AG20443 (cell line): ENCODE measurements around the gene ASAP2.

ENCODE experiments used
- DNase-seq: peaks from one replicate; pipeline ENCODE4 v3.0.0; 2012; ENCODE audit warnings: low spot score, mixed read lengths

ASAP2 gene

DNA sequence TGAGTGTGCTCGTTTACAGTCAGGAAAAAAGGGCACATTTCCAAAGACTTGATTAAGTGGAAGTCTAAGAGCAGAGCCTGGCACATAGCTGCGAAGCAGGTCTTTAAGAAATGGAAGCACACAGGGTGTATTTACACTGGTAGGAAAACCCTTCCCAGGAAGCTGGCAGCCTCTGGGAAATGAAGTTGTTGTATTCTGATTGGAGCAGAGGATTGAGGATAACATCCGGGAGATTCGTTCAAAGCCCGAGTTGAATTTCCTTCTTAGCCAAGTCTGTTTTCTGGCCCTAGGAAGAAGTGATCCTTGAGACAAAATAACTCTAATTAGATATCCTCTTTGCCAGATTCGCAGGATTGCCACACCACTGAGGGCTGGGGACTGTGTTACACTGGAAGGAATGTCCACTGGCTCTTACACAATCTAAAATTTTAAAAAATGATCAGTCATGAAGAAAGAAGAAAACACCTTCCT, 140.8 kb downstream of the ASAP2 start:
- DNase-seq, result peak; percentile 89

DNA sequence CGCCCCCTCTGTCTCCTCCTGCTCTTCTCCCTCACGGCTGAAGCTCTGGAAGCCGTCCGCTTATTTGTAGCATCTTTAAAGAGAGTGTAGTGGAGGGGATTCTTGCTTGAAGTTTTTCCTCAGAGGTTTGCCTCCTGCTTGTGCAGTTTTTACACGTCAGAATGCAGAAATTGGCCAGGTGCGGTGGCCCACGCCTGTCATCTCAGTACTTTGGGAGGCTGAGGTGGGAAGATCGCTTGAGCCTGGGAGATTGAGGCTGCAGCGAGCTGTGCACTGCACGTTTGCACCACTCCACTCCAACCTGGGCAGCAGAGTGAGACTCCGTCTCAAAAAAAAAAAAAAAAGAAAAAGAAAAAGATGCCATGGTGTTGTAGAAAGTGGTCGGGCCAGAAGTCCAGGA, 147.7 kb downstream of the ASAP2 start:
- DNase-seq, result no peak

DNA sequence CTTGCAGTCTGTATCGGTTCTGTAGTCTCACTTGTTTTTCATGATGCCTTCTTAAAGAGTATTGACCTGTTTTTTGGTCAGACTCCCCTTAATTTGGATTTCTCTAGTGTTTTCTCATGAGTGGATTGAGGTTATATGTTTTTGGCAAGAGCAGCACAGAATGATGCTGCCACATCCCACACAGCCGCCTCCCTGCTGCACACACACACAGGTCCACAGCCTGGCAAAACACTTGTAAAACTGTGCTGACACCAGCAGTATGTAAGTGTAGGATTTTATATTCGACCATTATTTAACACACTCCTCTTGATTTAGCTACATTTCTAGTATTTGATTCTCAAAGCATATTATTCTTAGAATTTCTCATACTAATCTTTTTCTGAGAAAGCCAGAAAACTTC, 148.7 kb downstream of the ASAP2 start:
- no peak for DNase-seq

DNA sequence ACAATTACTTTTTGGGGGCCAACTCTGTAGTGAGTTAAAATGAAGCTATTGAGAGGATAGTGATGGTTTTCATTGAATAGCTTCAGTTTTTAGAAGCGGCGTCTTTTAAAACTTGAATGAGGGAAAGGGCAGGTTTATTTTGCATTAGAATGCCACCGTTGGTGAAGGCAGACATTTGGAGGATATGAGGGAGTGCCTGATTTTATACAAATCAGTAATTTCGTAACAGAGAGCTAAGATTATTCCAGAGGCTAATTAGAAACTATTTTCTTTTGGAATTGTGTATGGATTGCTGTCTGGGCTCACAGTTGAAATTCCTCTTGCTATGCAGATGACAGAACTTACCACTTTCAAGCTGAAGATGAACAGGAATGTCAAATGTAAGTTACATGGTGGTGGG, 149.1 kb downstream of the ASAP2 start:
- no peak for DNase-seq

DNA sequence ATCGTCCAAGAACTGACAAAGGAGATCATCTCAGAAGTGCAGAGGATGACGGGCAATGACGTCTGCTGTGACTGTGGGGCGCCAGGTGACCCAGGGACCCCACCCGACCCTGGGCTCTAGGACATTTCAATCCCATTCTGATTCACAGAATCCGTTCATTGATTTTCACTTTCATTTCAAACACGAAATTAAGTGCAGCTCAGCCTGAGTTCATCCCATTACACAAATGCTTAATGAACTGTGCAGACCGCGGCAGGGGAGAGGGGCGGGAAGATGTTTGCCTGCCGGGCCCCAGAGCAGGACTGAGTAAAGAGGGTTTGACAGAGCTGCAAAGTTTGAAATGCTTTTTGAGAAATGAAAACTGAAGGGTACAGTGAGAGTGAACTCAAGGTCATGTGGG, 149.6 kb downstream of the ASAP2 start:
- DNase-seq, result no peak

DNA sequence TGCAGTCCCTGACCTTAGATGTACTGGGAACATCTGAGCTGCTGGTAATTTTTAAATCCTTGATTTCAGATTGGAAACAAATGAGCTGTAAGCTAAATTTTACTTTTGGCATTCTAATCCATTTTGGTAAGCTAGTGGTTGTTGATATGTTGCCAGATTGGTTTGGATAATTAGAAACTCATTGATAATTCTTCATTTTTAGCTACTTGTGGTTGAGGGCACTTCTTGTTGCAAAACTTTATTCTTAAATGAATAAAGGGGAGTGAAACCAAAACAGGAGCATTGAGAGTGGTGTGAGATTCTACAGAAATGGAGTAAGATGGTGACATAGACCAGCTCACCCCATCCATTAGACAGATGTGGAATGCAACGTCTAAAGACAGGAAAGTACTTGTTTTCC, 152.2 kb downstream of the ASAP2 start:
- DNase-seq, result no peak

DNA sequence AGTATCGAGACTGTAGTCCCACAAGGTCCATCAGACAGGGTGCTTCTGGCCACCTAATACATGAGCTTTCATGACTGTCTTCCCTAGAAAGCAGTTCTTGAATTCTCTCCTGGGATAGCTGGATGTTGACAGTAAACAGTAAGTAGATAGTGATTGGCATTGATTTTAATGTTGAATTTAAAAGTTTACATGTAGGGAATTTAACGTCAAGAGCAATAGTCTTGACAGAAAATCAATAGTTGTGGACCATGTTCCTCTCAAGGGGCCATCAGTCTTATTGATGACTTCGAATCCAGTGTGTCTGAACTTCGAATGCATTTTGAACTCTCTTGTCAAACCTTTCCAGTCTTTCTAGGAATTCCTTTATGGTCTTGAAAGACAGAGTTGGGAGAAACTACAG, 152.9 kb downstream of the ASAP2 start:
- DNase-seq, result no peak

DNA sequence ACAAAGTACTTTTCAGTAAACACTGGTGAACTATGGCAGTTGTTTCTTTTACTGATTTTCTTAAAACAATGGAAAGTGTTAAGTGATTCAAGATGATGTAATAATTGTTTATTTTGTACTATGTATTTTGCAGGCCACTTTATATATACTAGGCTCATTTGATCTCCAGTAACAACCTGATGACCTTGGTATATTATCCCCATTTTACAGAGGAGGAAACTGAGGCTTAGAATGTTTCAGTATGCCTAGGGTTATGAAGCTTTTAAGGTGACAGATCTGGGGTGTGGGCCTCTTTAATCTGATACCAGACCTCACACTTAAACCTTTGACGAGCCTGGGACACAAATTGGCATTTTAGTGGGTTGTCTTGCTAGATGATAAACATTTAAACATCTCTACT, 153.5 kb downstream of the ASAP2 start:
- no peak for DNase-seq

DNA sequence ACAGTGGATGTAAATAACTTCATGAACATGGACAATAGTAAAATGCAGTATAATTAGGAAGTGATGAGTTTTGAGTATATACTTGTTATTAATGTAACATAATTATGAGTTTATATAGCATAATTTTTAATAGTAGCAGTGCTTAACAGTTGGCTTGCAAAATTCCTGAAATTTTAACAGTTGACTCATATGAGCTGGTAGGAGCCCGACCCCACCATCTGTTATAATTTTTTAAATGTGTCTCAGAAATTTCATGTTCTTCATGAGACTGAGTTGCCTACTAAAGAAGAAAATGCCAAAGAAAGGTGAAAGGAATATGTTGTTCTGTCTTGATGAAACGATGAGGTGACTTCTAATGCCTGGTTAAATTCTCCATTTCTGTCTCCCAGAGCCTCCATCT, 154.1 kb downstream of the ASAP2 start:
- DNase-seq, result no peak

DNA sequence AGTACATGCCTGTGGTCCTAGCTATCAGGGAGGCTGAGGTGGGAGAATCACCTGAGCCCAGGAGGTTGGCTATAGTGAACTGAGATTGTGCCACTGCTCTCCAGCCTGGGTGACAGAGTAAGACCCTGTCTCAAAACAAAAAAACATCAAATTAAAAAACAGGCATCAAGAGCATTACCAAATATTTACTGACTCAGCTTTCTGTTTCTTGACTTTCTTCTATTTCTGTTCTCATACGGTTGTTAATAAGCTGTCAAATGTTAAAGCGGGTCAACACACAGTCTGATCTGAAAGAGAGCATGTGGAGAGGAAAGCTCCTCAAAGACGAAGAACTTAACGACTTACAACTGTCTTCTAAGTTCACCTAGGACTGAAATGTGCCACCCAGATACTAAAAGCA, 157.8 kb downstream of the ASAP2 start:
- DNase-seq, result no peak

DNA sequence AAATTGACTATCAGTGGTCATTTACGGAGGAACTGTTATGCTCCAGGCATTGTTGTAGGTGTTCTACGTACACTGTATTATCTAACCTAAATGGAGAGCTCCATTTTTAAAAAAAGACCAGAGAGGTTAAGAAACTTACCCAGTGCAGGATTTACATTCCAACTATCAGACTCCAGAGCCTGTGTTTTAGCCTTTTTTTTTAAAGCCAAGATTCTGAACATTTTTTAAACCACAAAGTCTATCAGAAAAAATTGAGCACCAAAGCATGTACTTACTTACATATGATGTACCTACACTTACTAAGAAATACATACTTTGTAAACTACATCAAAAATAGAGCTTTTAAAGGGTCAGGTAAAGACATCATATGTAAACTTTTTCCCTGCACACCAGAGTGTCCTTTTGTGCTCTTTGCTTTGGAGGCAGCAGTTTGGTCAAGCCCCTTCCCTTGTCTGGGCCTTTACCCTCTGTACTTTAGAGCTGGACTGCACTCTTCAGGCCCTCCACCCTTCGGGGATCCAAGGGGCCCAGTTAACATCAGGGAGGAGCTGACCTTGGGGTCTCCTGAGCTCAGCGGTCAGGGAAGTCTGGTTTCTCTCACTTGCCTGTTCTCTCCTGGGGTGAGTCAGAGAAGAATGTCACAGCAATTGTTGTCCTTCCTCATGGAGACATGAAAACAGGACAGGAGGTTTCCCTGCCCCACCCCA, 158.3 kb downstream of the ASAP2 start:
- no peak for DNase-seq

DNA sequence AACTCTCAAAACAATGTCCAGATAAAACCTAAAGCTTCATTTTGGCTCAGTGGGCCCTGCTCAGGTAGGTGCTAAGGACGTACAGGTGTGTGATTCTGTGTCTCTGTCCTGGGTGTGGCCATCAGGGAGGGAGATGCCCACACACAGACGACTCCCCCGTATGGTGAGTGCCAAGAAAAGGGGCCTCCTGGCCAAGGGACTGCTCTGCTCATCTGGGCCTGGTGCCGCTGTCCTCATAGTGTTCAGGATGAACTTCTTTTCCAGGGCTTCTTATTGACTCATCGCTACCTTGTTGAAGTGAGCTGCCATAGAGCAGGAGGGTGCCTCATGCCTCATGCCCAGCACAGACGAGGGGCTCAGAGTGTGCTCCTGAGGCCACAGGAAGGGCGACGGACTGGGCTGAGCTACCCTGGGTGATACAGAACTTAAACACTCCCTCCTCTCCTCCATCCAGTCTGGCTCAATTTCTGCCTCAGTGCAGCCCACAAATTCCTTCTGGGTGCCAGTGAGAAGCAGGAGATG, 158.9 kb downstream of the ASAP2 start:
- DNase-seq, result no peak

DNA sequence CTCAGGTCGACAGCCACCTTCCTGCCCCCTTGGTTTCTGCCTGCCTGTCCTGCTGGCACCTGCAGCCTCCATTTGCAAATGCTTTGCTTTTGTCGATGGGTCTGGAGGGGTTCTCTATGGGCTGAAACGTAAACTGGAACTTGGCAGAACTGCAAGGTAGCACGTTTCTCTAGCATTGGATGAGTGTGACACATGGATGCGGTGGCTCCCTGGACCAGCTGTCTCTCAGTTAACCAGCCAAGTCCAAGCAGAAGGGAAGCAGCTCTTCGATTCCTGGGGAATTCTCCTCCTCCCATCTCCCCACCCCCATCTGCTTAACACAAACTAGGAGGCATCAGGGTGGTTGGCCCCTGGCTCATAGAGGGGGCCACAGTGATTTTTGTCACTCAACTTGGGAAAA, 159.4 kb downstream of the ASAP2 start:
- DNase-seq, result no peak

DNA sequence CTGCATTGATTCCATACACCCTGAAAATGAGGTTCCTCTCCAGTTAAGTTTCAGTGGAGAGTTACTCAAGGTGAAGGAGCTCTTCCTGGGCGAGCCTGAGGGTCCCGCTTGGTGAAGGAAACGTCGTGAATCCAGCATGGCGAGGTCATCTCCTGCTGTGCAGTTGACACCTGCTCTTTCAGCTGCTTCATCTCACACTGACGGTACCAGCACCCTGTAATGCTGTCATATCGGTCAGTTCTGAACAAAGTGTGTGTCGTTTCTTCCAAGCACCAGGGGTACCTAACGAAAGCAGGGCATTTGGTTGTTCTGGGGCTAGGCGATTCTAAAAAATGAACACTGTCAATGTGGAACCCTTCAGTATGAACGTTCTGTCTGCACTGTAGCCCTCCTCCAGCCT, 164.1 kb downstream of the ASAP2 start:
- no peak for DNase-seq

DNA sequence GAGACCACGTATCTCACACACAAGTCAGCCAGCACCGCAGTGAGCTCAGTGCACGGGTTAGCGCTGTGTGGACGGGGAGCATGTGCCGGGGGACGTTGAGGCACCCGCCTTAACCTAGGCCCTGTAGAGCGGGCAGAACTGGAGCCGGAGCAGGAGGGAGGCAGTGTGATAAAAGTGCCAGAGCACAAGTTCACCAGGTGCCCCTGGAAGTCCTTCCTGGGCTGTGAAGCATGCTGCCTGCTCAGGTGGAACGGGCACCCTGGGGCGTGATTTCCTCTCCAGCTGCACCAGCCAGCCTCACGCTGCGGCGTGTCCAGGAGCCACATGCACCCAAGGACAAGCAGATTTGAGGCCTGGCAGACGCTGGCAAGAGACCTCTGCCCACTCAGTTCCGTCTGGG, 166.4 kb downstream of the ASAP2 start:
- DNase-seq, result no peak

DNA sequence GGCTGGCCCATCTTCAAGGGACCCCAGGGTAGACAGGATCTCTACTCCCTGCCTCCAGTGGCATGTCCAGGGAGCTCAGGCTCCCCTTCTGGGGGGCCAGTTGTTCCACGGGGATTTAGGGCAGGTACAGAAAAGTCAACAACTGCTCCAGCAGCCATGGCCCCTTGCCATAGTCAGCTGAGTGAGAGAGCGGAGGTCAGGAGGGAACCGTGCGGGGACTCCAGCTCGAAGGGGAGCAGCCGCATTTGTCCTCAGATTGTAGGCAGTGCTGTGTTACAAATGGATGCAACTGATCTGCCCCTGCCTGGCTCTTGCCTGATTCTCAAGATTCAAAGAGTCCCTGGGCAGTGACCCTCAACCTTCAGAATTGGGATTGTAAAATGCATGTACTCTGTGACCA, 166.9 kb downstream of the ASAP2 start:
- no peak for DNase-seq

DNA sequence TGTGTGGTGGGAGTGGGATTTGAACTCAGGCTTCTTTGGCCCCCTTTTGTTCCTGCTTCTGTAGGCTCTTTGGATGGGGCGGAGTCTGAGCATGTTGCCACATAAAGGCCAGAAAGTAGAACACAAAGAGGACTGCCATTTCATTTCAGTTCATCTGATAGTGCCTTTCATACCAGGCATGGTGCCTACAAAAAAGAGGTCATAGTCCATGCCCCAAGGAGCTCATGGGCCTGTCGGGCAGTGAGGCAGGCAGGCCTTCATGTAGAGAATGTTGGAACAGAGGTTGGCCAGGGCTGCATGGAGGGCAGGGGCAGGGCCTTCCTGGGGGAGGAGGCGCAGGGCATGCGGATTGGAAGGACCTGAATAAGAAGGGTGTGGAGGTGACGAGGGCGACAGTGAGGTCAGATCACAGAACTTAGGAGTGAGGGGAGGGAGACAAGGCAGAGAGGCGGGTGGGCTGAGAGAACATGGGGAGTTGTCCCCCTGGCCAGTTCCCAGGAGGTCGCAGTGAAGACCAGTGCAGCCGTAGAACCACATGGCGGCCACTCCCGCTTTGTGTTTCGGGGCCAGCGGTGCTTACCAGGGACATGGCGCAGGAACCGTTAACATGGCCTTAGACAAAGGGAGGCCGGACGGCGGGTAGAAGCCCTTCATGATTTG, 167.6 kb downstream of the ASAP2 start:
- no peak for DNase-seq

DNA sequence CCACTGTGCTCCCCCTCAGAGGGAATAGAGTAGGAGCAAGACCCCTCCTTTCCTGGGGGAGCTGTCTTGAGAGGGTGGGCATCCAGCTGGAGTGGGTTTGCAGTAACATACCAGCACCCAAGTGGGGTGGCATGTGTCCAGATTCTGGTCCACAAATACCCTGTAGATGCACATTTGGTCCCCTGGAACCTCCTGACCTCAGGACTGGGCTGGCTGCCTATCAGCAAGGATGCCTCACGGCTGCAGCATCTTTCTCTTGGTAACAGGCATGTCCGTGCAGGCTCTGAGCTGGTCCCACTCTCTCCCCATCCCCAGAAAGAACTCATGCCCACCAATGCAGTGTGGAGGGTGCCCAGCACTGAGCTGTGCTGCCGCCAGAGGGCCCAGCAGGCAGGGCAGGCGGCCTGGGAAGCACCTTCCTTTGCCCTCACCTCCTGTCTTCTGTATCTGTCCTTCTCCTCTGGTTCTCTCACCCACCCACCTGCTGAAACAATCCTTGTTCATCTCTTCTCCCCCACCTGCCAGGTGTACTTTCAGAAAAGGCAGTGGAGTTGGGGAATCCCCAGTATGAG, 169.3 kb downstream of the ASAP2 start:
- DNase-seq, result no peak

DNA sequence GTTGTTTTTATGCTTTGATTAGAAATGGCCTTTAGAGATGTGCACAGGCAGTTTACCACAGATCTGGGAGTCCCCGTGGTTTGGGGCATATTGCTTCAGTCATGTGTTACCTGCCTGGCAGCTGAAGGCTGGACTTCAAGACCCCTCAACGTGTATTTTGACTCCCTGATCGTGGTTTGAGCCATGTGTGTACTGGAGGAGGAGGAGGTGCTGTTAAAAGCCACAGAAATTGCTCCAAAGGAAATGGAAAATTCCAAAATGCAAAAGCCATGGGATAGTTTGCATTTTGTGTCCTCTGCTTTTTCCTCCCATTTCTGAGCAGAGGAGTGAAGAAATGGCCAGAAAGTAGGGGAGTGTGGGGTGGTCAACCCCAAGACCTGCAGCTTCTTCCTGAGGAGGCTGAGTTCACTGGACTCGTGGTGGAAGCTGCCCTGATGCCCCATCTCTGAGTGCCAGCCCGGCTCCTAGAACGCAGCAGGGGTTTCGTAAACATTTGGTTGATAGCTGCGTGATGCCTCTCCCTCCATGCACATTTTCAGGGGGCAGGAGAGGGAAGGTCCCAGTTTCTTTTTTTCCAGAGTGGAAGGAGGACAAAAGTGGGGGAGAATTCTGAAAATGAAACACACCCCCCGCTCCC, 171.0 kb downstream of the ASAP2 start:
- no peak for DNase-seq

DNA sequence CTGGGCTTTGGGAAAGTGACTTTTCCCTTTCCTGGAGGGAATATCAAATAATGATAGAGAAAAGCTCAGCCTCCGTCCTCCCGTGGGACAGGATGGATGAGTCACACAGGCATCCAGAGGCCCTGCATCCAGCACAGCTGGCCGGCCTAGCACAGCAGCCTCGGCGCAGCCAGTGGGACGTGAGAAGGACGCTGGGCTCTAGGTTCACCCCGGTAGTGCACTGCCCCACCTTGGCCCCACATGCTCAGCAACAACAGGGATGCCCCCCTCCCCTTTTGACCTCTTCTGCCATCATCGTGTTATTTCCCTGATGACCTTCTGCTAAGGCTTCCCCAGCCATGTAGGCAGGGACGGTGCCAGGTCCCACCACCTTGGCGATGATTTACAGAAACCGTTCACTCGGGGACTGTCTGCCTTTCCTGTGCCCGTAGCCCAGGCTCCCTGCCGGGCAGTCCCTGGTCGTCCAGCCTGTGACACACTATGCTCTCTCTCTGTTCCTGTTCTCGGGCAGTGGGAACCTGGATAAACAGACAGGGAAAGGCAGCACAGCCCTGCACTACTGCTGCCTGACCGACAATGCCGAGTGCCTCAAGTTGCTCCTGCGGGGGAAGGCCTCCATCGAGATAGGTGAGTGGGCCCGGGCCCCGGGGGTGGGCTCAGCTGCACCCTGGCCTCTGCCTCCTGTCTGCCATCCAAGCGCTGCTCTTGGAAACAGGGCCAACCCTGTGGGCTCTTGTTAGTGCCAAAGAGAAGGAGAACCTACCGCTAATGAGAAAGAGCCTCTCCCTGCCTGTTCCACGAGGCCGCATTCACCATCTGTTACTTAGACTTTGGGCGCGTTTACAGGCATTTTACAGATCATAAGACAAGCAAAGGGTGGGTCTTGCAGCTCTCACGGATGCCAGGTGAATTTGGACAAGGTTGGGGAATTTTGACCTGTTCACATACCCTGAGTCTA, 172.1 kb downstream of the ASAP2 start:
- peak; percentile 92 for DNase-seq

DNA sequence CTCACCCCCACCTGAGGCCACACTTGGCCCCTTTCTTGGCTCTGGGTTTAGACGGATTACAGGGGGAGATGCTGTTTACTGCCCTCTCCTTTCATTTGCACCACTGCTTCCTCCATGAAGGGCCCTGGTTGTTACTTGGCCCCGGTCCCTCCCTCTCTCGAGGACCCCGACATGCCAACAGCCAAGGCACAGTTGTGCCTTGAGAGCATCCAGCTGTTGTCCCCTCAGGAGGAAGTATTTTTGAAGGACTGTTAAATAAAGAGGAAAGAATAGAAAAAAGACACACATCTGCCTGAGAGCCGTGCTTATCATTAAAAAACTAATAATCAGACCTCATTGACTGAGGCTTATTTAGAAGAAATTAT, 172.8 kb downstream of the ASAP2 start:
- no peak for DNase-seq
